IPS-NIHi7 (cell line): ENCODE measurements around the gene TRIM33.
A peak's percentile ranks its signal among the peaks of the same experiment; 100 is the strongest.

Experiments
- DNase-seq: peaks from one replicate; pipeline ENCODE4 v3.0.0; 2012; ENCODE audit warnings: mixed read lengths; ENCODE audit errors: extremely low spot score

Gene TRIM33

GRCh38 chr1:114352797-114353196 lies 158.2 kb downstream of the TRIM33 start:
- DNase-seq, result peak; percentile 33

GRCh38 chr1:114350731-114351445 lies 160.1 kb downstream of the TRIM33 start:
- DNase-seq, result no peak

GRCh38 chr1:114349891-114350605 lies 161.0 kb downstream of the TRIM33 start:
- DNase-seq, result no peak

- no peak for DNase-seq
These were observed 163.4 kb downstream of the TRIM33 start for GRCh38 chr1:114347431-114348209.

- peak; percentile 97 for DNase-seq
These were observed 164.4 kb downstream of the TRIM33 start for GRCh38 chr1:114346480-114347029.

- DNase-seq, result peak; percentile 61
These were observed 165.0 kb downstream of the TRIM33 start for GRCh38 chr1:114345930-114346479.

- DNase-seq, result no peak
These were observed 166.3 kb downstream of the TRIM33 start for GRCh38 chr1:114344656-114345055.
